Small intestine (tissue), 7 donors: Measurements from ENCODE around the gene HPF1. TPM values are rescaled to one million over a fixed set of nuclear protein-coding genes. Genes with fewer than 3 reads are reported as not detected.
A peak's percentile ranks its signal among the peaks of the same experiment; 100 is the strongest.
"Not testable (repeated sequence)": the region's sequence is repeated elsewhere in the genome, so short reads cannot be mapped to it uniquely, and the experiment has no call there.

ENCODE experiments used
- DNase-seq, 2 donors: peaks; one replicate each; pipeline versions ENCODE4 v3.0.0 to v3.0.0-alpha.2; 2013
- FAIRE-seq: peaks from 2 replicates; lab custom pipeline; 2012; peaks lifted over from hg19 to GRCh38; lab: Jason Lieb, UNC
- H3K27ac ChIP-seq, 3 donors: one replicate each; pipeline ENCODE4 v1.5.1; 2013; ENCODE audit warnings: low read length in 2 of 3, mild to moderate bottlenecking in 2 of 3, control low read depth in 1 of 3, inconsistent platforms in 1 of 3, low read depth in 1 of 3, moderate library complexity in 1 of 3
- H3K27me3 ChIP-seq, 3 donors: one replicate each; pipeline ENCODE4 v1.6.1; 2013; ENCODE audit warnings: low read length in 3 of 3, inconsistent platforms in 1 of 3; ENCODE audit not compliant: control insufficient read depth in 3 of 3, insufficient read depth in 3 of 3
- H3K36me3 ChIP-seq, 3 donors: one replicate each; pipeline ENCODE4 v1.6.1; 2013; ENCODE audit warnings: low read length in 3 of 3, inconsistent platforms in 1 of 3, low read depth in 1 of 3, mild to moderate bottlenecking in 1 of 3, moderate library complexity in 1 of 3; ENCODE audit not compliant: control insufficient read depth in 3 of 3, insufficient read depth in 2 of 3
- H3K4me1 ChIP-seq, 3 donors: one replicate each; pipeline ENCODE4 v1.6.1; 2013; ENCODE audit warnings: low read length in 2 of 3, inconsistent platforms in 1 of 3, low read depth in 1 of 3, mild to moderate bottlenecking in 1 of 3, moderate library complexity in 1 of 3; ENCODE audit not compliant: control insufficient read depth in 3 of 3, insufficient read depth in 2 of 3
- H3K4me3 ChIP-seq, 3 donors: one replicate each; pipeline ENCODE4 v1.5.1; 2013; ENCODE audit warnings: low read length in 3 of 3, control low read depth in 1 of 3, inconsistent platforms in 1 of 3, low read depth in 1 of 3, mild to moderate bottlenecking in 1 of 3, moderate library complexity in 1 of 3
- H3K9me3 ChIP-seq, 2 donors: one replicate each; pipeline ENCODE4 v1.6.1; 2013; ENCODE audit warnings: low read depth in 1 of 2, low read length in 1 of 2; ENCODE audit not compliant: control insufficient read depth in 2 of 2, insufficient read depth in 1 of 2
- whole genome bisulfite sequencing, 3 donors: extraction: QIAGEN DNeasy Blood & Tissue Kit; methylation state at CpG; one replicate each; pipeline ENCODE4 v1.1.7; 2013; 5-methylcytosine and 5-hydroxymethylcytosine counted together
- polyA plus RNA-seq, 4 donors: library from polyadenylated mRNA; stranded (reverse) in 3 of 4; unstranded in 1 of 4; fragments of 200-250 nt in 3 of 4; fragments of 120-200 nt in 1 of 4; gene quantifications; one replicate each; pipeline versions ENCODE4 v1.2.1 to v1.2.3, GENCODE V29; 2013
- donor health status: healthy with polysubstance abuse.
- donor health status: control.
- donor health status: control.
- donor health status: Bipolar disorder and iron deficiency.
- donor health status: healthy.

The HPF1 gene
- polyA plus RNA-seq, 4 donors = 13.2 to 22.7 (median 18.3) TPM

DNA sequence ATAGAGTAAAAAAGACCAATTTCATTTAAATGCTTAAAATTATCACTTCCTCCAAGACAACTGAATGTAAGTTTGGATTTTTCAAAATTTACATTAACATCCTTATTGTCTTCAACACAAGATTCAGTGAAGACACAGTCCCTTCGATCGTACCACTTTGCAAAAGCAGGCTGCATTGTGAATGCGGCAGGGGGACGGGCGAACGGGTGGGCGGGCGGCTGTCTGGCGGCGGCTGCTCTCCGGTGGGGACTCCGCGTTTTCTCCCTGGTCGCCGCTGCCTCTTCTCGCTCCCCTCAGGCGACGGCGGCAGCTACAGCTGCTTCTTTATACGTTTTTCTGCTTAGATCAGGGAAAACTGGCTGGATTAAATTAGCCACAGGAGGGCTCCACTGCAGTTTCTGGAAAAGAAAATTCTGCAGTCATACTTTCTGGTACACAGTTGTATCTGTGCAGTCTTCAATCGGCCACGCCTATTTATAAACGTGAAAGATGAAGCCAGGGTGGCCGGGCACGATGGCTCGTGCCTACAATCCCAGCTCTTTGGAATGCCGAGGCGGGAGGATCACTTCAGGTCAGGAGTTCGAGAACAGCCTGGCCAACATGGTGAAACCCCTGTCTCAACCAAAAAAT, 33.9 kb upstream of the HPF1 start:
- Histone ChIP-seq H3K4me1 (no peaks in the 10 kb centered on the region), H3K9me3 (no peaks in the 10 kb centered on the region), H3K36me3 (no peaks in the 10 kb centered on the region), H3K4me3 (peak overlapping the region in 1 of 3 donors; percentile 7), H3K27me3 (peaks cover 0 to 11% (median 2%) of the 10 kb centered on the region in 3 donors), H3K27ac (no peak overlapping the region)
- 6 to 14% (median 7%) methylated on average over 25 to 29 of the region's 29 CpGs for WGBS, 3 donors
- DNase-seq (peak; percentile 19 to 71), FAIRE-seq (no peak)

DNA sequence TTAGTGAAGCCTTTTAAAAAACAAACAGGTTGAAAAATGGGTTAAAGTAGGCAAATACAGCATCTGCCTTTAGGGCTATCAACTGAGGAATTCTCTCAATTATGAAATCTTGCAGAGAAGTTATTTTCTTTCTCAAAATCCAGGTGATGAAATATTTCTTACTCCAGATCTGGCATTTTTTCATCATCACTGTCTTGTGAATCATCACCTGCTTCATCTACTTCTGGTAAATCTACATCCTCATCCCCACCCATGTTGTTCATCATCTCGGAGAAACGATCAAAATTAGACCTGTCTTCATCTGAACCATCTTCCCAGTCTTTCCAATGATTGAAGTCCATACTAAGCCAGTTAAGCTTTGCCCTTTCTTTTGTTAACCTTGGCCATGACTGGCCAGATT, 33.3 kb upstream of the HPF1 start:
- H3K4me3 ChIP-seq = no peak overlapping the region
- no peaks in the 10 kb centered on the region for H3K36me3 ChIP-seq
- H3K27ac ChIP-seq = no peak overlapping the region
- DNase-seq = no peak
- H3K27me3 ChIP-seq = peaks cover 0 to 11% (median 2%) of the 10 kb centered on the region in 3 donors
- WGBS, 3 donors = 33 to 47% (median 42%) methylated on average over 2 of the region's 2 CpGs
- FAIRE-seq = no peak
- no peaks in the 10 kb centered on the region for H3K9me3 ChIP-seq
- H3K4me1 ChIP-seq = no peaks in the 10 kb centered on the region

DNA sequence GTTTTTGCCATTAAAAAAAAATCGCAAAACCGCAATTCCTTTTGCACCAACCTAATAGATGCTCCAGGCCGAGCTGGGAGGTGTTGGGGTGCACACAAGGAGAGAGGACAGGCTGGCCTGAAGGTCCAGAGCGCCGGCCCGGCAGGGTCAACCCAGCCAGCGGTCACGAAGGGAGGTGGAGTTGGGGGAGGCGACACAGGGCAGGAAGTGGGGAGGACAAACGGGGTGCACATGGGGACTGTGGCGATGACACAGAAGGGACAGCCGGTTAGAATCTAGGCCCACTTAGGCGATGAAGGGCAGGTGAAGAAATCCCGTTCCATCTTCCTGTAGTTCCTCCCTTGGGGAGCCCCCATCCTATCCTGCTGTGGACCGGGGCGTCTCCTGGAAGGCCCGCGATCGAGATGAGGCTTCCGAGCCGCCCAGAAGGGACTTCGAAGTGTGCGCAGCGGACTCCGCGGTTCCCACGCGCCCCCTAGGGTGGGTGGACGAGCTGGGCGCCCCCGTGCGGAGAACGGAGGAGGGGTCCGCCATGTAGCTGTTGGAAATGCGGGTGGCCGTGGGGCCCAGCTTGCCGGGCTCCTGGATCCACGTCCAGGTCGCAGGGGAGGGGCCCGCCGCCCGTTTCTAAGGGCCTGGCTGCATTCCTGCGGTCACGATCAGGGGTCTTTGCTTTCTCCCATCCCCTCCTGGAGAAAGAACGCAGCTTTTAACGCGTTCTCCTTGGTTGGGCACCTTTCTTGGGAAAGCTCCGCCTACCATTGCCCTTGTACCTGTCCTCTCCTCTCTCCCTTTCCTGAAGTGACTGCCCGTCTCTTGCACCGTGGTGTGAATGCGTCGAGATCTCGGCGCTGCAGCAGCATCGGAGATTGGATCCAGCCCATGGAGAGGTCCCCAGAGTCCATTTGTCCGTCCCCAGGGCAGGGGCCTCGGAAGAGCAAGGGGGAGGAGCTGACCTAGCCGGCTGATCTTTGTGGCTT, 17.0 kb upstream of the HPF1 start:
- peak overlapping the region in 1 of 3 donors; percentile 23 for H3K4me3 ChIP-seq
- FAIRE-seq (no peak), DNase-seq (peak in 1 of 2 donors; percentile 33)
- H3K4me1 ChIP-seq = peaks cover 0 to 3% (median 0%) of the 10 kb centered on the region in 3 donors
- WGBS, 3 donors = 28 to 34% (median 29%) methylated on average over 47 to 58 of the region's 58 CpGs
- H3K9me3 ChIP-seq = peaks cover 0 to 4% of the 10 kb centered on the region in 2 donors
- H3K36me3 ChIP-seq = no peaks in the 10 kb centered on the region
- peaks cover 0 to 21% (median 0%) of the 10 kb centered on the region in 3 donors for H3K27me3 ChIP-seq
- no peak overlapping the region for H3K27ac ChIP-seq

DNA sequence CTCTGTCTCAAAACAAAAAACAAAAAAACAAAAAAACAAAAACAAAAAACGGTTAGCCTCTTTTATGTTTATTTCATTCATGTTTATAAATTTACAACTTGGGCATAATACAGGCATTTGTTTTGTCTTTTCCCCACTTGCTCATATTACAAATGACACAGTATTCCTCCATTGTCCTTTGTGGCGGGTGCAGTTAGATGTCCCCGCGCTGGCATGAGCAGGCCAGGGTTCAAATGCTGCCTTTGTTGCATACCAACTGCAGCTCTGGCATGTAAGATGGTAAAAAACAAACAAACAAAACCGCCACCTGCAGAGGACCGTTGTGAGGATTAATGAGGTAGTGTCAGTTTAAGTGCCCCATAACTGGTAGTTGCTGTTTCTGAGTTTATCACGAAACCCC, 16.1 kb upstream of the HPF1 start:
- DNase-seq = no peak
- Histone ChIP-seq H3K4me3 (no peak overlapping the region), H3K27me3 (peaks cover 0 to 21% (median 0%) of the 10 kb centered on the region in 3 donors), H3K9me3 (peaks cover 0 to 6% of the 10 kb centered on the region in 2 donors), H3K36me3 (no peaks in the 10 kb centered on the region), H3K4me1 (peaks cover 0 to 3% (median 0%) of the 10 kb centered on the region in 3 donors), H3K27ac (no peak overlapping the region)
- FAIRE-seq = no peak
- WGBS, 3 donors = 55 to 81% (median 66%) methylated on average over 7 of the region's 7 CpGs

DNA sequence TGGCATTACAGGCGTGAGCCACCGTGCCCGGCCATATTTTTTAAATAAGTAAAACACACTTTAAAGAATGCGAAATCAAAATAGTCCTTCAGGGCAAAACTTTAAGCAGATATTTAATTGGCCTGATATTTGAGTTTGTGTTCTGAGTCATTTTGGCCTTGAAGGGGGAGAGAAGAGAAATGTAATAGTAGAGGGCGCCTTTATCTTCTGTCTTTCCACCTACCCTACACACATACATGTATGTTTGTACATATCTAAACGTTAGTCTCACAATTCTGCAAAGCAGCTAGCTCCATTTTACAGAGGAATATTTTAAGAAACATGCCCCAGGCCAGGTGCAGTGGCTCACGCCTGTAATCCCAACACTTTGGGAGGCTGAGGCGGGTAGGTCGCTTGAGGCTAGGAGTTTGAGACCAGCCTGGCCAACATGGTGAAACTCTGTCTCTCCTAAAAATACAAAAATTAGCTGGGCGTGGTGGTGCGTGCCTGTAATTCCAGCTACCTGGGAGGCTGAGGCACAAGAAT, 13.9 kb upstream of the HPF1 start:
- not testable (repeated sequence) for H3K36me3 ChIP-seq, H3K4me1 ChIP-seq, H3K9me3 ChIP-seq, H3K27ac ChIP-seq, DNase-seq, FAIRE-seq, H3K4me3 ChIP-seq
- WGBS, 3 donors = 84 to 89% (median 87%) methylated on average over 11 of the region's 11 CpGs
- peaks cover 0 to 24% (median 0%) of the 10 kb centered on the region in 3 donors for H3K27me3 ChIP-seq

DNA sequence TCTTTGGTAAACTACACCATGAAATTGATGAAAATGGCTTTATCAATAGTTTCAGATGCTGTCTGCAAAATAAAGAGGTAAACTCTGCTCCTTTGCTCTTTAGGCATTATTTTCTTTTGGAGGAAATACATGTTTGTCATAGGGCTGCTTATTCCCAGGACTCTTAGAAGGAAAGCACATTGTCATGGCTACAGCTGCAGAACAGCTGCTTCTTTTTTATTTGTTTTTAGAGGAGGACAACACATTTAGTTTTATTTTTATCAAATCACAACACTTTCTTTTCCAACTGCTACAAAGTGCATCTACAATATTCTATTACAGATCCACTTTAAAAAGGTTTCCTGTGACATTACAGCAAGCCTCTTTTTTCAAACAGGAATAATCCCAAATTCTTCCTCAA, 12.7 kb upstream of the HPF1 start:
- Histone ChIP-seq H3K4me3 (no peak overlapping the region), H3K36me3 (no peaks in the 10 kb centered on the region), H3K9me3 (peaks cover 0 to 3% of the 10 kb centered on the region in 2 donors), H3K4me1 (peaks cover 0 to 3% (median 0%) of the 10 kb centered on the region in 3 donors), H3K27me3 (peaks cover 0 to 15% (median 0%) of the 10 kb centered on the region in 3 donors), H3K27ac (no peak overlapping the region)
- DNase-seq = no peak
- FAIRE-seq = no peak

DNA sequence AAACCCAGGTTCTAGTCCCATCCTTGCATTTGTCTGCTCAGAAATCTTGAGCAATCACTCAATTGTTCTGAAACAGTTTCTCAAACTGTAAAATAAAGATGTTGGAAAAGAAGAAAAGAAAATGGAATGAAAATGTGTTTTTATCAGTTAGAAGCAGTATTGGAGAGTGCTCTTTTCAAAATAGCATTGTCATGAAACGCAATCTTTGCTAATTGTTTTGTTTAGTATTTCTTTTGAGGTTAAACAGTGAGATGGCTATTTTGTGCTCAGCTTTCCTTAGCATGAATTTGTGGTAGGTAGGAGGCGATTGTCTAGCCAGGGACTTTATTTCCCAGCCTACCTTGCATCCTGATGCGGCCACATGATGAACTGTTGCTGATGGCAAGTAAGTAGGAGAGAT, 10.6 kb upstream of the HPF1 start:
- no peak for FAIRE-seq
- H3K36me3 ChIP-seq = no peaks in the 10 kb centered on the region
- peaks cover 0 to 3% of the 10 kb centered on the region in 2 donors for H3K9me3 ChIP-seq
- DNase-seq = no peak
- no peak overlapping the region for H3K27ac ChIP-seq
- H3K4me1 ChIP-seq = no peaks in the 10 kb centered on the region
- WGBS, 3 donors = 85 to 91% (median 89%) methylated on average over 3 of the region's 3 CpGs
- peaks cover 0 to 3% (median 0%) of the 10 kb centered on the region in 3 donors for H3K27me3 ChIP-seq
- no peak overlapping the region for H3K4me3 ChIP-seq

DNA sequence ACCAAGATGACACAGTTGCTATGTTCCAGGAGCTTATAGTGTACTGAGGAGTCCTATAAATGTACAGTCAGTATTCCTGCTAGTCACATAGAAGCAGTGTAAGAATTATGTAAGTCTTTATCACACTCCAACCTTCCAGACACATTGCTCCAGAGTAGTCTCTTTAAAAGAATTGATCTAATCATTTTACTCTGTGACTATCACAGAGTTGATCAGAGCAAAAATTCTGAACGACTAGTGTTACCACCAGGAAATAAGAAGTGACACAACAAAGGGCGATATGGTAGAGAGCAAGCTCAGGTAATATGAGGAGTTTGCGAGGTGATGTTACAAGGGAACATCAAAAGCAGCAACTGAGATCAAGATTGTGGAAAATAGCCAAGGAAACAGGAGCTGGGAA, 9.0 kb upstream of the HPF1 start:
- no peak for FAIRE-seq
- 72 to 86% (median 76%) methylated on average over 3 of the region's 3 CpGs for WGBS, 3 donors
- Histone ChIP-seq H3K36me3 (no peaks in the 10 kb centered on the region), H3K27me3 (peaks cover 0 to 3% (median 0%) of the 10 kb centered on the region in 3 donors), H3K4me3 (no peak overlapping the region), H3K9me3 (peaks cover 0 to 3% of the 10 kb centered on the region in 2 donors), H3K4me1 (no peaks in the 10 kb centered on the region), H3K27ac (no peak overlapping the region)
- no peak for DNase-seq
